K562 (cell line): Measurements from ENCODE around the gene ESAM. TPM values are rescaled to one million over a fixed set of nuclear protein-coding genes. Genes with fewer than 3 reads are reported as not detected.

Experiments
- ATAC-seq: fragments of 200-7000 bp; cut with Tn5 transposase; 3 replicates; pipeline ENCODE4 v1.9.1; 2020; ENCODE audit warnings: moderate library complexity
- BruUV-seq: library from RNA; stranded (reverse); fragments of 400-500 nt; replicated peaks from 2 replicates; lab custom pipeline; 2021; lab: Mats Ljungman, UMichigan
- CTCF ChIA-PET: fragments of 300-600 bp; formaldehyde crosslinking; extraction: SDS; loops from one replicate; lab custom pipeline; 2021; ENCODE audit warnings: low intra/inter-chr PET ratio; lab: Yijun Ruan, JAX
- POLR2A ChIA-PET: fragments of 300-600, 350-650 bp; sonication (Branson Sonifier 250); formaldehyde crosslinking; extraction: SDS; loops from one replicate; lab custom pipeline; 2021; ENCODE audit warnings: antibody characterized with exemption, inconsistent platforms; lab: Yijun Ruan, JAX
- DNase-seq, 4 experiments: peaks; one replicate each; pipeline versions ENCODE4 v3.0.0 to v3.0.0-alpha.2; 2011 to 2018; ENCODE audit warnings: low spot score in 3 of 4, mixed read lengths in 3 of 4; ENCODE audit errors: extremely low read depth in 1 of 4
- FAIRE-seq: peaks from 2 replicates; lab custom pipeline; 2011; peaks lifted over from hg19 to GRCh38; lab: Jason Lieb, UNC
- H2AFZ ChIP-seq: 2 replicates; pipeline ENCODE4 v1.6.0; 2011; ENCODE audit warnings: low read depth, low read length, control low read depth, inconsistent platforms
- H3K27ac ChIP-seq: fragments of 200-600 bp; 3 replicates; pipeline ENCODE4 v1.8.0; 2011; ENCODE audit warnings: low read depth, mild to moderate bottlenecking, control low read depth, inconsistent platforms, low read length, moderate library complexity, mixed read lengths; ENCODE audit errors: extremely low read depth
- H3K27me3 ChIP-seq, 2 experiments: fragments of 300-600 bp in 1 of 2; 2 replicates in 1 of 2; 3 replicates in 1 of 2; pipeline versions ENCODE4 v1.6.0 to v1.8.0; 2011; ENCODE audit warnings: inconsistent platforms in 2 of 2, low read length in 2 of 2, mild to moderate bottlenecking in 1 of 2, mixed read lengths in 1 of 2, moderate library complexity in 1 of 2; ENCODE audit not compliant: control insufficient read depth in 2 of 2, insufficient read depth in 2 of 2
- H3K36me3 ChIP-seq: fragments of 300-600 bp; 3 replicates; pipeline ENCODE4 v1.8.0; 2011; ENCODE audit warnings: mild to moderate bottlenecking, low read length, inconsistent platforms; ENCODE audit not compliant: control insufficient read depth, insufficient read depth
- H3K4me1 ChIP-seq, 2 experiments: fragments of 200-600 bp in 1 of 2; replicated peaks in 1 of 2; 2 replicates in 1 of 2; 3 replicates in 1 of 2; pipeline versions ENCODE4 v1.5.1 to v1.8.0; 2011; ENCODE audit warnings: inconsistent platforms in 2 of 2, low read length in 2 of 2, mild to moderate bottlenecking in 1 of 2, mixed read lengths in 1 of 2, moderate library complexity in 1 of 2; ENCODE audit not compliant: control insufficient read depth in 2 of 2, insufficient read depth in 2 of 2
- H3K4me2 ChIP-seq: 2 replicates; pipeline ENCODE4 v1.6.1; 2011; ENCODE audit warnings: low read length, control low read depth, inconsistent platforms, mixed read lengths; ENCODE audit not compliant: insufficient read depth
- H3K4me3 ChIP-seq: fragments of 200-600 bp; sonication (generic), shearing (Covaris generic); 2 replicates; pipeline ENCODE4 v1.5.1; 2016; ENCODE audit warnings: control low read depth, inconsistent platforms
- H3K79me2 ChIP-seq: fragments of 200-600 bp; 3 replicates; pipeline ENCODE4 v1.8.0; 2011; ENCODE audit warnings: low read length, inconsistent platforms; ENCODE audit not compliant: control insufficient read depth, insufficient read depth
- H3K9ac ChIP-seq, 2 experiments: 2 replicates each; pipeline versions ENCODE4 v1.6.0 to v1.6.1; 2011; ENCODE audit warnings: low read depth in 2 of 2, low read length in 2 of 2, control low read depth in 1 of 2, inconsistent platforms in 1 of 2, mild to moderate bottlenecking in 1 of 2, mixed read lengths in 1 of 2; ENCODE audit not compliant: insufficient read depth in 1 of 2
- H3K9me1 ChIP-seq: one replicate; pipeline ENCODE4 v1.6.0; 2011; ENCODE audit warnings: inconsistent platforms, mild to moderate bottlenecking, low read length, moderate library complexity; ENCODE audit not compliant: control insufficient read depth, insufficient read depth
- H3K9me3 ChIP-seq: replicated peaks from 2 replicates; pipeline ENCODE4 v1.5.1; 2011; ENCODE audit warnings: low read depth, low read length, inconsistent platforms; ENCODE audit not compliant: control insufficient read depth, insufficient read depth
- H4K20me1 ChIP-seq: replicated peaks from 2 replicates; pipeline ENCODE4 v1.6.1; 2011; ENCODE audit warnings: low read length, inconsistent platforms, mixed read lengths; ENCODE audit not compliant: control insufficient read depth, insufficient read depth
- BCL6 ChIP-seq: fragments of 250-450 bp; sonication (Bioruptor Pico); IDR thresholded peaks from 2 replicates; pipeline ENCODE4 v1.4.0; 2020
- CBX3 ChIP-seq, 2 experiments: IDR thresholded peaks; 1 replicate in 1 of 2; 2 replicates in 1 of 2; pipeline ENCODE4 v1.6.1; 2012; ENCODE audit warnings: inconsistent platforms in 2 of 2, low read length in 2 of 2, borderline replicate concordance in 1 of 2, control low read depth in 1 of 2
- CREBBP ChIP-seq: IDR thresholded peaks from one replicate; pipeline ENCODE4 v1.6.1; 2012; ENCODE audit warnings: low read depth, mild to moderate bottlenecking, control low read depth, inconsistent platforms, low read length
- E2F3 ChIP-seq: fragments of 250-450 bp; sonication (Bioruptor Pico); IDR thresholded peaks from 2 replicates; pipeline ENCODE4 v1.4.0; 2020; ENCODE audit warnings: mild to moderate bottlenecking
- FOXA3 ChIP-seq, 2 experiments: fragments of 450-650 bp in 1 of 2; sonication (generic) in 1 of 2; formaldehyde crosslinking; IDR thresholded peaks in 1 of 2; conservative IDR thresholded peaks in 1 of 2; 2 replicates each; pipeline versions ENCODE4 v1.4.0 to v1.8.0; 2020 to 2022; ENCODE audit warnings: mild to moderate bottlenecking in 2 of 2, missing genetic modification reagents in 1 of 2
- FOXK2 ChIP-seq, 2 experiments: fragments of 450-650 bp; IDR thresholded peaks in 1 of 2; conservative IDR thresholded peaks in 1 of 2; 2 replicates each; pipeline ENCODE4 v1.6.1; 2016; ENCODE audit warnings: low read depth in 2 of 2, mild to moderate bottlenecking in 1 of 2
- LEF1 ChIP-seq: fragments of 450-650 bp; IDR thresholded peaks from 2 replicates; pipeline ENCODE4 v1.6.1; 2016; ENCODE audit warnings: mild to moderate bottlenecking
- MYNN ChIP-seq, 2 experiments: sonication (generic); formaldehyde crosslinking in 1 of 2; IDR thresholded peaks; 2 replicates each; pipeline versions ENCODE4 v1.5.0 to v1.6.1; 2016 to 2020; ENCODE audit warnings: antibody characterized with exemption in 1 of 2, missing genetic modification reagents in 1 of 2
- NONO ChIP-seq, 2 experiments: fragments of 200-400 bp in 1 of 2; fragments of 450-650 bp in 1 of 2; formaldehyde crosslinking in 1 of 2; IDR thresholded peaks; 2 replicates each; pipeline ENCODE4 v1.6.1; 2017; ENCODE audit warnings: low read depth in 2 of 2, mild to moderate bottlenecking in 2 of 2, moderate library complexity in 2 of 2, low read length in 1 of 2
- PURB ChIP-seq: sonication (generic); formaldehyde crosslinking; IDR thresholded peaks from 2 replicates; pipeline ENCODE4 v1.9.0; 2021; ENCODE audit warnings: low read depth, mild to moderate bottlenecking, missing genetic modification reagents
- RFX7 ChIP-seq: fragments of 250-450 bp; sonication (Bioruptor Pico); IDR thresholded peaks from 2 replicates; pipeline ENCODE4 v1.5.1; 2021; ENCODE audit warnings: mild to moderate bottlenecking
- SOX6 ChIP-seq: fragments of 450-650 bp; IDR thresholded peaks from 2 replicates; pipeline ENCODE4 v1.6.1; 2014; ENCODE audit warnings: mild to moderate bottlenecking
- STAT6 ChIP-seq: sonication (generic); formaldehyde crosslinking; IDR thresholded peaks from 2 replicates; pipeline ENCODE4 v1.8.1; 2023; ENCODE audit warnings: mild to moderate bottlenecking, missing genetic modification reagents
- TAF7 ChIP-seq: fragments of 450-650 bp; IDR thresholded peaks from 2 replicates; pipeline ENCODE4 v1.6.1; 2016; ENCODE audit warnings: missing genetic modification characterization, missing compliant biosample characterization
- TRIM25 ChIP-seq: fragments of 450-650 bp; IDR thresholded peaks from 2 replicates; pipeline ENCODE4 v1.7.0; 2016; ENCODE audit warnings: borderline replicate concordance
- ZNF644 ChIP-seq: fragments of 200-800 bp; sonication (Bioruptor generic); IDR thresholded peaks from 2 replicates; pipeline ENCODE4 v1.6.1; 2016; ENCODE audit warnings: low read depth, missing genetic modification characterization, missing compliant biosample characterization
- ZNF699 ChIP-seq: fragments of 250-450 bp; sonication (Bioruptor Pico); IDR thresholded peaks from 2 replicates; pipeline ENCODE4 v1.8.0; 2021; ENCODE audit warnings: mild to moderate bottlenecking, moderate library complexity; ENCODE audit not compliant: insufficient replicate concordance
- WGBS: fragments of 100-300 bp; shearing (Covaris generic); methylation state at CpG from one replicate; pipeline ENCODE4 v1.1.6; 2016; ENCODE audit warnings: low coverage, mixed read lengths; ENCODE audit not compliant: insufficient coverage; ENCODE audit errors: missing lambda C conversion rate; 5-methylcytosine and 5-hydroxymethylcytosine counted together
- in situ Hi-C: fragments of 300-500 bp; cut with MboI; formaldehyde crosslinking; loops from 4 replicates; pipeline ENCODE4 v1.15.0; 2018; ENCODE audit warnings: inconsistent platforms, mixed read lengths
- intact Hi-C: fragments of 100-400 bp; cut with micrococcal nuclease; formaldehyde crosslinking; loops from 2 replicates; pipeline ENCODE4 v1.14.2; 2022
- polyA plus RNA-seq, 8 experiments: library from polyadenylated mRNA; depleted of rRNA in 4 of 8; stranded (reverse) in 5 of 8; unstranded in 3 of 8; fragments of >200 nt; fragmentation: Nextera tagmentation in 2 of 8; fragmentation: Illumina TruSeq in 1 of 8; extraction: Ambion mirVana in 2 of 8; extraction: Trizol in 1 of 8; gene quantifications; 2 replicates each; pipeline versions ENCODE4 v1.2.1 to v1.2.3, GENCODE V29; 2011 to 2014; ENCODE audit warnings: inconsistent platforms in 1 of 8, missing spikeins in 1 of 8
- total RNA-seq, 7 experiments: library from RNA; depleted of rRNA in 6 of 7; stranded (reverse); fragments of >200 nt in 6 of 7; fragmentation: Illumina TruSeq in 2 of 7; extraction: Trizol in 2 of 7; gene quantifications; 2 replicates each; pipeline versions ENCODE4 v1.2.1 to v1.2.3, GENCODE V29; 2011 to 2021; ENCODE audit warnings: low replicate concordance in 1 of 7

The ESAM gene
- total and polyA plus RNA-seq, 9 of the 15 experiments (the other 6 are each of a cell fraction or from before 2014, with no cell fraction given): 0.06 to 1.5 (median 0.22) TPM

DNA sequence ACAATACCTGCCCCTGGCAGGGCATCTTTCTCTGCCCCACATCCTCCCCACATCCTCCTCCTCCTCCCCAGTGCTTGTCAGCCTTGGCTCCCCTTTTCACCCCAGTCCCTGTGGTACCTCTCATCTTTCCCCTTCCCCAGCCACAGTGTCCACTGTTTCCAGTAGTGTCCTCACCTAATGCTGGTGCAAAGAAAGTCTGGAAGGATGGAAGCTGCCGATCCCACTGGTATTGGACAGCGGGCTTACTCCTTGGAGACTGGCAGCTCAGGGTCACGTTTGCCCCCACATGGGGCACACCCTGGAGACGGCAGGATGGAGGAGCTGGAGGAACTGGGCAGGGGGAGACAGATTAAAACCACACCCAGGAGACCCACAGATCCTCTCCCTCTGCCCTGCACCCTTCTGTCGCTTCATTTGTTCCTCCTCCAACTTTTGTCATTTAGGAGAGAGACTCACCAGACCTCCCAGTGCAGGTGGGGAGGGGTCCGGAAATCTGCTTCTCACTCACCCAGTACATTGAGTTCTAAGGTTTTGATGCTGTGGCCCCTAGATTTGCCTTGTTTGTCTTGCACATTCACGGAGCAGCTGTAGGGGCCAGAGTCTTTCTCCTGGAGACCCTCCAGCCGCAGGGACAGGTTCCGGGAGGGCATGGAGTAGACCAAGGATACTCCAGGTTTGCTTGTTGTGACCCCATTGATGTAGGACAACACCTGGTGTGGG, 5.9 kb downstream of the ESAM start (continued):
- TF ChIP-seq STAT6 (CRISPR knock-in tag) (no peak), FOXK2 (conservative IDR thresholded peaks at IDR 0.05 in 1 of 2, IDR thresholded peaks at IDR 0.05 in 1 of 2; ENCODE audit: low read depth in 2 of 2) (no peak)

DNA sequence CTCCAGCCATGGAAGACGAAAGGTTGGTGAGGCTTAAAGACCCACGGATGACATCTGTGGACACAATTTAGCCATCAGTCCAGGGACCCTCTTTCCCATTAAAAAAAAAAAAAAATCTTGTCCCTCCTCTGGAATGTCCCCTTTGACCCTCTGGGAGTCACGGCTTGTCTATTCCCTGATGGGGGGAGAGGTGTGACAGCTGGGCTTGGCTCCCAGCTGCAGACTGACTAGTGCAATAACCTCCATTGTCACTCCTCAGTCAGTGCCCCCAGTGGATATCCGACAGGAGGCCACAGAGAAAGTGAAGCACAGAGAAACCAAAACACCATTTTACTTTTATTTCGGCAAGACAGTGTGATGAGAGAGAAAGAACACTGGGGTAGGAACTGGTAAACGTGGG, 7.4 kb downstream of the ESAM start:
- POLR2A ChIA-PET: no interaction called here
- no peak for TF ChIP-seq CREBBP
- TF ChIP-seq NONO (IDR thresholded peaks at IDR 0.05; ENCODE audit: low read depth in 2 of 2, low read length in 1 of 2): no peak
- no peak for TF ChIP-seq BCL6 (CRISPR knock-in tag)
- no peak for TF ChIP-seq ZNF699 (CRISPR knock-in tag)
- TF ChIP-seq E2F3 (CRISPR knock-in tag): no peak
- no peak for TF ChIP-seq ZNF644 (tag)
- TF ChIP-seq TAF7: no peak
- no peak for TF ChIP-seq PURB
- no peak for TF ChIP-seq SOX6
- TF ChIP-seq CBX3 (IDR thresholded peaks at IDR 0.05; ENCODE audit: borderline replicate concordance in 1 of 2, low read length in 2 of 2): no peak
- TF ChIP-seq RFX7 (CRISPR knock-in tag): no peak
- no peak for TF ChIP-seq FOXA3 (CRISPR knock-in tag; conservative IDR thresholded peaks at IDR 0.05 in 1 of 2, IDR thresholded peaks at IDR 0.05 in 1 of 2)
- no peak for TF ChIP-seq MYNN (IDR thresholded peaks at IDR 0.05)
- TF ChIP-seq MYNN (CRISPR knock-in tag; IDR thresholded peaks at IDR 0.05): no peak
- TF ChIP-seq LEF1: no peak
- TF ChIP-seq TRIM25: no peak

More for the DNA sequence above, 7.4 kb downstream of the ESAM start:
- CTCF ChIA-PET: no interaction called here
- no peaks in the 10 kb centered on the region for H3K9me3 ChIP-seq
- H3K9me1 ChIP-seq: no peaks in the 10 kb centered on the region
- peaks cover 6 to 65% of the 10 kb centered on the region in 2 experiments; a peak in 4 of 5 replicates for H3K27me3 ChIP-seq
- no peak for ATAC-seq
- intact Hi-C loops (no loop called here), in situ Hi-C loops (no loop called here)
- H3K79me2 ChIP-seq: no peaks in the 10 kb centered on the region
- H3K4me1 ChIP-seq: peaks cover 11 to 30% of the 10 kb centered on the region in 2 experiments; a peak in 4 of 5 replicates
- 22% methylated on average over 6 of the region's 6 CpGs for WGBS
- no peak overlapping the region for H3K27ac ChIP-seq
- no peak overlapping the region for H3K4me3 ChIP-seq
- no peak overlapping the region for H2AFZ ChIP-seq
- no peak overlapping the region for H3K9ac ChIP-seq
- DNase-seq: no peak
- BruUV-seq: no TSS peak
- no peaks in the 10 kb centered on the region for H3K36me3 ChIP-seq
- no peak for FAIRE-seq
- no peaks in the 10 kb centered on the region for H4K20me1 ChIP-seq
- H3K4me2 ChIP-seq: no peak overlapping the region
